ENCODE measurements around the gene CDH5.
A peak's percentile ranks its signal among the peaks of the same experiment; 100 is the strongest.

CDH5 gene

GRCh38 chr16:66354034-66354909 lies 12.2 kb upstream of the CDH5 start:
- no peak for DNase-seq

DNA sequence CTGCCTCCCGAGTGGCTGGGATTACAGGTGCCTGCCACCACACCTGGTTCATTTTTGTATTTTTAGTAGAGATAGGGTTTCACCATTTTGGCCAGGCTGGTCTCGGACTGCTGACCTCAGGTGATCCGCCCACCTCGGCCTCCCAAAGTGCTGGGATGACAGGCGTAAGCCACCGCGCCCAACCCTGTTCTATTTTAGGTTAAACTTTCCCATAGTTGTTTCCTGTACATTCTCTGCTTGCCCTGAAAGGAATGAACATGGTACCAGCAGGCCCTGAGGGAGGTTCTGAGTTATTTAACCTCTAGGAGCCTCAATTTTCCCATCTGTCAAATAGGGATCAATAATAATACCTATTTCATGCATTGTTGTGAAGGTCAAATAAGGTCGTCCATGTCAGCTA lies 11.0 kb upstream of the CDH5 start:
- DNase-seq = no peak

DNA sequence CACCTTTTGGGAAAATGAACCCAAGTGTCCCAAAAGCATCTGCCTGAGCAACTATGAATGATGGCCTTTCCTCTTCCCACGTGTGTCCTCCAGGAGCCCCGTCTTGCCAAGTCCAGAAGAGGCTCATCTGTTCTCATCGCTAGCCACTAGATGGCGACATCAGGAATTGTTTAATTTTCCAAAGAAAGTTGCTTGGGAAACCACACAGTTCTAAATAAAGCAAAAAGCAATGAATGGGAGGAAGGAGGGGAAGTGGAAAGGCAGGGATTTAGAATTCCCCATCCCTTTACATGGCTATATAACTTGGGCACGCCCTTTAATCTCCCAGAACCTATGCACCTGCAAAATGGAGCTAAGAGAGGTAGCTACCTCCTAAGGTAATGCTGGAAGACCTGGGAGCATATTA lies 9.0 kb upstream of the CDH5 start:
- DNase-seq = peak; percentile 57 to 78

DNA sequence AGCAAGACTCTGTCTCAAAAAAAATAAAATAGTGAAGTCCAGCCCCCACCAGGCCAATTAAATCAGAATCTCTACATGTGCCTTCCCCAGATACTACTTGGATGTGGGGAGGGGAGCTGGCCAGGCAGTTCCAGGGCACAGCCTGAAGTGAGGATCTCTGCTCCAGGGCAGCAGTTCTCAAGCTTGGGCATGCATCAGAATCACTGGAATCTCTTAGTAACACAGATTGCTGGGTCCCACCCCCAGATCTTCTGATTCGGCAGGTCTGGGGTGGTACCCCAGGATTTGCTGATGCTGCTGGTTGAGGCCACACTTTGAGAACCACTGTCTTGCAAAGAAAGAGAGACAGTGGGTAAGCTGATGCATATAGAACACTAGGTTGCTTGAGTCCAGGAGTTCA lies 8.3 kb upstream of the CDH5 start:
- no peak for DNase-seq

DNA sequence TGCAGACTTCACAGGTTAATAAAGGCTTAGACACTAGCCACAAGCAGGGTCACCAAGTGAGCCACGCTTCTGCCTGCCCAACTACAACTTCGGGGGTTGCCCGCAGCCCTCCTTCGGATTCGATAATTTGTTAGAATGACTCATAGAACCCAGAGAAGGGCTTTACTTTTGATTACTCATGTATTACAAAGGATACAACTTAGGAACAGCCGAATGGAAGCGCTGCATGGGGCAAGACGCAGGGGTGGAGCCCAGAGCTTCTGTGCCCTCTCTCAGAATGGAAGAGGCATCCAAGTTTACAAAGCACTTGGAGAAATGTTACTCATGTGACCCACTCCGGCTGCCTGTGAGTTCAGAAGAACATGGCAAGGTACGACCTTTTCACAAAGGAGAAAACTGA lies 7.5 kb upstream of the CDH5 start:
- peak in 1 of 2 experiments; percentile 60 for DNase-seq

- DNase-seq = peak; percentile 42 to 87
Observed at GRCh38 chr16:66359811-66360608, 6.5 kb upstream of the CDH5 start.

DNA sequence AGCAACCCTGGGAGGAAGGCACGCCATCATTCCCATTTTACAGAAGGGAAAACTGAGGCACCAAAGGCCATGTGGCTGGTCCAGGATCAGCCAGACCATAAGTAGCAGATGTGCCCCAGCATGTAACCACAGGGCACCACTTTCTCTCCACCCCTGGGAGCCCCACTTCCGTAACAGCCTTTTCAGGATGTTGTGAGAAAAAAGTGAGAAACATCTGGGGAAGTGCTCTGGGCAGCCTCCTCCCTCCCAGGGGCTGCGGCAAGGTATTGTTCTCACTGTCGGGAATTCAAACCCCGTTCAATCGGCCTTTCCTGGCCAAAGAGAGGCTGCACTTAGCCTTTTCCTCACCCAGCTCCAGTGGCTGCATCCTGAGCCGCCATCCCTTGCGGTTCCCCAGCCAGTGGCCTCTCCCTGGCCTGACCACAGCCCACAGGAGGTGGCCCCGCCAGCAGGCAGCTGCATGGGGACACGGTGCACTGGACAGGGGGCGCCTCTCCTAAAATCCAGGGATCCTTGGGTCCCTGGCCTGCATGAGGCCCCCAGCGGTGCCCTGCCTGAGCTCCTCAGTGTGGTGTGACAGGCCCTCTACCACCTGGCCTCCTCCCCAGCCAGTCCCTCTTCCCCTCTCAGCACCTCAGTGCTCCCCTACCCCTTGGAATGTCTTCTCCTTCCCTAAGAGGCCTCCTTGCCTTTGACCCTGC lies 5.7 kb upstream of the CDH5 start:
- no peak for DNase-seq

GRCh38 chr16:66361604-66362135 lies 4.8 kb upstream of the CDH5 start:
- no peak for DNase-seq

- DNase-seq = no peak
Observed at GRCh38 chr16:66363211-66363777, 3.2 kb upstream of the CDH5 start.

GRCh38 chr16:66364117-66364958 lies 2.2 kb upstream of the CDH5 start:
- DNase-seq = peak; percentile 64 to 93

DNA sequence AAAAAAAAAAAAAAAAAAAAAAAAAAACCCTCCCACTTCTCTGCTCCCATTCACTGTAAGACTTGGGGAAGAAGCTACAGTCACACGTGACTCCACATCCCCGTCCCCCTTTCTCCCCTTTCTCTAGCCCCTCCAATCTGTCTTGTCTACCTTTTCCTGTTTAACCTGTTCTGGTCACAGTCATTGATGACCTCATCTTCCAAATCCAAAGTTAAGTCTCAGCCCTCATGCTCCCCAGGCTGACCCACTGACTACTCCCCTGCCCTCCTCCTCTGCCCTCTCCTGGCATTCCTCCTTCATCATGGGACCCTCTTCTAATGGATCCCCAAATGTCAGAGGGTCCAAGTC lies 1.6 kb upstream of the CDH5 start:
- no peak for DNase-seq

DNA sequence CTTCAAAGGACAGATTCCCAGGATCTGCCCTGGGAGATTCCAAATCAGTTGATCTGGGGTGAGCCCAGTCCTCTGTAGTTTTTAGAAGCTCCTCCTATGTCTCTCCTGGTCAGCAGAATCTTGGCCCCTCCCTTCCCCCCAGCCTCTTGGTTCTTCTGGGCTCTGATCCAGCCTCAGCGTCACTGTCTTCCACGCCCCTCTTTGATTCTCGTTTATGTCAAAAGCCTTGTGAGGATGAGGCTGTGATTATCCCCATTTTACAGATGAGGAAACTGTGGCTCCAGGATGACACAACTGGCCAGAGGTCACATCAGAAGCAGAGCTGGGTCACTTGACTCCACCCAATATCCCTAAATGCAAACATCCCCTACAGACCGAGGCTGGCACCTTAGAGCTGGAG lies 840 bp upstream of the CDH5 start:
- DNase-seq = peak in 1 of 2 experiments; percentile 60

DNA sequence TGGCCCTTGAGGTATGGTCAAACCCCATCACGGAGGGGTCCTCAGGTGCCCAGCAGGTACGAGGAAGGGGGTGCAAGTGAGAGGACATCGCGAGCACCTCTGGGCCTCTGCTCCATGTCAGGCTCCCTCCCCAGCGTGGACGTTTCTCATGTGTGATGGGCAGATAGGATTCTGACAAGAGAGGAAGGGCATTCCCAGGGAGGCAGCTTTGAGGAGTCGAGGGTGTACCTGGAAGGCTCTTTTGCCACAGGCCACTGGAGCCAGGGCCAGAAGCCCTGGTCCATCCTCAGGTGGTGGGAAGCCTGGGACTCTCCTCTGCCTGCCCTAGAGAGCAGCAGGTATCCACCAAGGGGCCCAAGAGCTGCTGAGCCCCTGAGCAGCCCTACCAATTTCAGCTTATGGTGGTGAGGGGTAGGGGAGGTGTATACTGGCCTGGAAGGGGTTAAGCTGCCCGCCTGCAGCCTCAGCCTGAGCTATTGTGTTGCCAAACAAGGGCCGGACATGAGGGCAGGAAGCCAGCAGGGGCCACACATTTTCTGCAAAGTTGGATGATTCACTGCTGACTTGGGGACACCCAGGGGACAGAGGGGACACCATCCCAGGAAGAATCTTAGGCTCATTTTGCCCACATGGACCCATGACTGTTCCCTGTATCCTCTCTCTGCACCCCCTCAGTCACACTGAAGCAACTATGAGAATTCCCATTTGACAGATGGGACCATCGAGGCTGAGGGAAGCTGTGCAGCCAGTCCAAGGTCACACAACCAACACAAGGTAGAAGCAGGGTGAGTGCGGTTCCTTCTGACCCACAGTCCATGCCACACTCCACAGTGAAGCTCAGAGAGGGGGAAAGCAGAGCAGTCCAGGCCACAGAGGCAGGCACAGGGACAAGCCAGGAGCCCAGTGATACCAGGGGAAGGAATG lies 1.7 kb downstream of the CDH5 start:
- DNase-seq = no peak

DNA sequence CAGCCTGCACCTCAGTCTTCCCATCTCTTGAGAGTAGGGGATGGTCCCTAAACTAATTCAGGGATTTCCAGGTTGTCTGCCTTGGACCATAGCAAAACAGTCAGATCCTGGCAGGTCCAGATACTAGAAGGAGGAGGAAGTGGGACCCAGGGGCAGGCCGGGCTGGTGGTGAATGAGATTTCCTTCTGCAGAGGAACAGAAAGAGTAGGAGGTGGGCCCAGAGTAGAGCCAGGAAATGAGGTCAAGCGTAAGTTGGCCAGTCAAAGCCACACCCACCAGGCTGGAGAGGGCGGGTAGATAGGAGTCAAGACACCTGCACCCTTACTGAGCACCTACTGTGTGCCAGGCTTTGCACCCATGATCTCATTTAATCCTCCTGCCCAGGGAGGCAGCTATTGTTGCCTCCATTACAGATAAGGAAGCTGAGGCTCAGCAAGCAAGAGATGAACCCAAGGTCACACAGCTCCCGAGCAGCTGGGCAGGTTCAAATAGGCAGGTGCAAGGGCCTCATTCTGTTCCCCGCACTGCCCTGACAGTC lies 2.6 kb downstream of the CDH5 start:
- DNase-seq = no peak

GRCh38 chr16:66370786-66371684 lies 4.5 kb downstream of the CDH5 start:
- no peak for DNase-seq

- no peak for DNase-seq
Observed at GRCh38 chr16:66372078-66372897, 5.8 kb downstream of the CDH5 start.

GRCh38 chr16:66372898-66373155 lies 6.3 kb downstream of the CDH5 start:
- DNase-seq = no peak

DNA sequence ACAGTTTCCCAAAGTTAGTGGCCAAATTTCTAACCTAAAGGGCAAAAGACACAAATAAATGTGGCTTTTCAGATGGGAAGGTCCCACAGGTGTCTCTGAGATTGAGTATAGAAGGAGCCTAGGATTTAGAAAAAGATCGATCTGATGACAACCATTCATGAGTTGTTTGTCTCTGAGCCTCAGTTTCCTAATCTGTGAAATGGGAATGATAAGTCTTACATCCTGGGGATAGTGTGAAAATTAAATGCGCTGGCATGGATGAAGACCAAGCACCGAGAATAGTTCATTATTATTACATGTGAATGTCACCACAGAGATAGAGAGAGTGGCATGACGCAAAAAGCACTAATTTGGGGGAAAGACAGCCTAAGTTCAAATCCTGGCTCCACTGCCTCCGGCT lies 7.2 kb downstream of the CDH5 start:
- no peak for DNase-seq

GRCh38 chr16:66374176-66374575 lies 7.7 kb downstream of the CDH5 start:
- DNase-seq = no peak
